Fibroblast of skin of back (primary cell): Measurements from ENCODE around the gene SCRN1.

Source experiments
- DNase-seq: peaks from one replicate; pipeline ENCODE4 v3.0.0-alpha.2; 2013

Gene SCRN1

GRCh38 chr7:29889288-29889687 lies 100.3 kb downstream of the SCRN1 start:
- DNase-seq, result no peak

GRCh38 chr7:29888006-29888405 lies 101.6 kb downstream of the SCRN1 start:
- no peak for DNase-seq

GRCh38 chr7:29886827-29887226 lies 102.8 kb downstream of the SCRN1 start:
- no peak for DNase-seq

GRCh38 chr7:29885626-29886025 lies 104.0 kb downstream of the SCRN1 start:
- DNase-seq, result no peak

GRCh38 chr7:29884399-29885272 lies 105.0 kb downstream of the SCRN1 start:
- DNase-seq, result no peak

- no peak for DNase-seq
These were observed 105.9 kb downstream of the SCRN1 start for GRCh38 chr7:29883462-29884398.

GRCh38 chr7:29882481-29882880 lies 107.1 kb downstream of the SCRN1 start:
- DNase-seq, result no peak

GRCh38 chr7:29881724-29882123 lies 107.9 kb downstream of the SCRN1 start:
- DNase-seq, result no peak

- DNase-seq, result peak; percentile 51
These were observed 110.0 kb downstream of the SCRN1 start for GRCh38 chr7:29879609-29880008.

- DNase-seq, result peak; percentile 48
These were observed 111.4 kb downstream of the SCRN1 start for GRCh38 chr7:29878081-29878688.

- DNase-seq, result no peak
These were observed 112.4 kb downstream of the SCRN1 start for GRCh38 chr7:29877196-29877595.

- no peak for DNase-seq
These were observed 113.9 kb downstream of the SCRN1 start for GRCh38 chr7:29875741-29876140.

GRCh38 chr7:29873644-29874294 lies 115.8 kb downstream of the SCRN1 start:
- DNase-seq, result no peak

- peak; percentile 81 for DNase-seq
These were observed 117.7 kb downstream of the SCRN1 start for GRCh38 chr7:29871787-29872398.
